Germinal center (tissue), 1 donor: ENCODE measurements around the gene APOL2.
"Not testable (repeated sequence)": the region's sequence is repeated elsewhere in the genome, so short reads cannot be mapped to it uniquely, and the experiment has no call there.

Experiments used
- DNase-seq: peaks from one replicate; pipeline ENCODE4 v3.0.0; 2012; ENCODE audit warnings: mixed read lengths, low spot score

The APOL2 gene

GRCh38 chr22:36239401-36240171, at the start of gene APOL2:
Gene APOL2 (minus strand): TSS chr22:36239527. CDS start chr22:36233162, 6,365 bp downstream.
- DNase-seq: peak; percentile 90

GRCh38 chr22:36288571-36289405, 49.5 kb upstream of the APOL2 start:
- no peak for DNase-seq

GRCh38 chr22:36287881-36288515, 48.7 kb upstream of the APOL2 start:
- DNase-seq: no peak

- peak; percentile 75 for DNase-seq
Measured at GRCh38 chr22:36286096-36286957, 47.0 kb upstream of the APOL2 start.

GRCh38 chr22:36285545-36285944, 46.2 kb upstream of the APOL2 start:
- DNase-seq: no peak

- no peak for DNase-seq
Measured at GRCh38 chr22:36285017-36285416, 45.7 kb upstream of the APOL2 start.

- DNase-seq: no peak
Measured at GRCh38 chr22:36284171-36284571, 44.8 kb upstream of the APOL2 start.

- DNase-seq: no peak
Measured at GRCh38 chr22:36282328-36282831, 43.1 kb upstream of the APOL2 start.

GRCh38 chr22:36281781-36282327, 42.5 kb upstream of the APOL2 start:
- DNase-seq: no peak

GRCh38 chr22:36280379-36280778, 41.1 kb upstream of the APOL2 start:
- DNase-seq: no peak

- DNase-seq: no peak
Measured at GRCh38 chr22:36279219-36279666, 39.9 kb upstream of the APOL2 start.

GRCh38 chr22:36277482-36278291, 38.4 kb upstream of the APOL2 start:
- DNase-seq: peak; percentile 86

- DNase-seq: no peak
Measured at GRCh38 chr22:36274531-36274930, 35.2 kb upstream of the APOL2 start.

GRCh38 chr22:36271951-36272350, 32.6 kb upstream of the APOL2 start:
- DNase-seq: not testable (repeated sequence)

- DNase-seq: not testable (repeated sequence)
Measured at GRCh38 chr22:36271231-36271630, 31.9 kb upstream of the APOL2 start.

GRCh38 chr22:36267896-36268485, 28.7 kb upstream of the APOL2 start:
- DNase-seq: no peak

GRCh38 chr22:36267058-36267457, 27.7 kb upstream of the APOL2 start:
- no peak for DNase-seq

GRCh38 chr22:36263886-36264664, 24.7 kb upstream of the APOL2 start:
- not testable (repeated sequence) for DNase-seq

GRCh38 chr22:36263216-36263673, 23.9 kb upstream of the APOL2 start:
- not testable (repeated sequence) for DNase-seq
